ENCODE measurements around the gene KIAA0930. TPM values are rescaled to one million over a fixed set of nuclear protein-coding genes. Genes with fewer than 3 reads are reported as not detected.
"Not testable (repeated sequence)": the region's sequence is repeated elsewhere in the genome, so short reads cannot be mapped to it uniquely, and the experiment has no call there.

KIAA0930 gene
- polyA plus RNA-seq, 1 donor = 19.5 TPM

- DNase-seq = no peak
These were observed 38.9 kb downstream of the KIAA0930 start for GRCh38 chr22:45201678-45202332.

- DNase-seq = no peak
These were observed 39.7 kb downstream of the KIAA0930 start for GRCh38 chr22:45200860-45201511.

DNA sequence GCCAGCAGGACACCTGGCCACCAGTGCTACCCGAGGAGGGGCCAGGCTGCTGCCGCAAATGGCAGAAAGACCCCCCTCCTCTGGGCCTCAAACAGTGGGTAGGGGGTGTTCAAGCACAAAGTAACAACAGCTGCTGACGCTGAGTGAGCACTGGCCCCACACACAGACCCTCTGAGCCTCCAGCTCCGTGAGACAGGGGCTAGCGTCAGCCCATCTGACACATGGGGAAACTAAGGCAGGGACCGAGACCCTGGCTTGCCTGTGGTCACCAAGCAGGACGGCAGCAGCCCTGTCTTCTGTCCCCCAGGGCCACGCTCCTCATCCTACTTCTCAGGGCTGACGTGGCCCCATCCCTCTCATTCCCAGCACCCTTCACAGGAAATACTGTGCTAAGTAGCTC lies 40.5 kb downstream of the KIAA0930 start:
- no peak for DNase-seq

- DNase-seq = no peak
These were observed 41.0 kb downstream of the KIAA0930 start for GRCh38 chr22:45199723-45200122.

DNA sequence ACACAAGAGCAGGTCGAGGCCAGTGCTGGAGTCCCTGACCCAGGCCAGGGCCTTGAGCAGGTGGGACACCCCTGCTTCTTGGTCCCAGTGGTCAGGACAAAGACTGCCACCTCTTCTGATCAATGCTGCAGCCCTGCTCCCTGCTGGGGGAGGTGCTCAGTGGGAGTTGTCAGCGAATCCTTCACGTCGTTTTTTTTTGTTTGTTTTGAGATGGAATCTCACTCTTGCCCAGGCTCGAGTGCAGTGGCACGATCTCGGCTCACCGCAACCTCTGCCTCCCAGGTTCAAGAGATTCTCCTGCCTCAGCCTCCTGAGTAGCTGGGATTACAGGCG lies 42.3 kb downstream of the KIAA0930 start:
- DNase-seq = no peak

GRCh38 chr22:45197606-45198462 lies 42.9 kb downstream of the KIAA0930 start:
- no peak for DNase-seq

- no peak for DNase-seq
These were observed 43.6 kb downstream of the KIAA0930 start for GRCh38 chr22:45196926-45197605.

DNA sequence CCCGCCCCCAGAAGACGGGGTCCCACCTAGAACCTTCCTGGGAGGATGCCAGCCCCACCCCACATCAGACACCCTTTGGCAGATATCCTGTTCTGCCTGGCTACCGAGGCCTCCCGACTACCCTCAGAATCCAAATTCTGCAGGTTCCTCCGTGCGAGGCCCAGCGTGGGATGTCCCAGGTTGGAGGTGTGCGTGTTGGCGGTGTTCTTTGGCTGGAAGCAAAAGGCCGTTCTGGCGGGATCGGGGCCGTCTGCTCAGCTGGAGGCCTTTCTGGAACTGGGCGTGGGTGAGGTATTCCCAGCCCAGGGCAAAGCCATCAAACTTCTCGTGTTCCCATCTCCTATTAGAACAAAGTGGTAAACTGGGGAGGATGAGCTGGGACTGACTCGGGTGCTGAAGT lies 44.4 kb downstream of the KIAA0930 start:
- DNase-seq = no peak

- DNase-seq = no peak
These were observed 45.1 kb downstream of the KIAA0930 start for GRCh38 chr22:45195616-45196015.

GRCh38 chr22:45194686-45195085 lies 46.0 kb downstream of the KIAA0930 start:
- DNase-seq = no peak

DNA sequence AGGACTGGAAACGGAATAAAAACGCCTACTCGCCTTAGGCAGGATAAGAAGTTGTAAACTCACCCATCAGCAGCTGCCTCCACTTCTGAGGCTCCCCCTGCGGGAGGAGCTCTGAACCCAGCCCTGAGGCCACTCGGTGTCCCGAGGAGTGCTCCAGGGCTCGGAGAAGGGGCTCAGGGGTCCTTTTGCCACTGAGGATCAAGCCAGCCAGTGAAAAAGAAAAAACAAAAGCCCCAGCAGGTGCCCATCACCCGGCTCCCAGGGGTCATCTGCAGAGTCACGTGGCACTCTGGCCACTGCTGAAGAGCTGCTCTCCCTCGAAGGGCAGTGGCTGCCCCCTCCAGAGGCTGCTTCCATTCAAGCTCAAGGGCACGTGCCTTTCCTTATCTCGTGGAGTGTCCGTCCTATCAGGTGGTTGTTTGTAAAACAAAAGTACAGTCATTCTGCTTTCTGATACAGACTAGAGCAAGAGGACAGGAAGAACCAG lies 48.0 kb downstream of the KIAA0930 start:
- no peak for DNase-seq

- DNase-seq = not testable (repeated sequence)
These were observed 48.9 kb downstream of the KIAA0930 start for GRCh38 chr22:45191746-45192145.

DNA sequence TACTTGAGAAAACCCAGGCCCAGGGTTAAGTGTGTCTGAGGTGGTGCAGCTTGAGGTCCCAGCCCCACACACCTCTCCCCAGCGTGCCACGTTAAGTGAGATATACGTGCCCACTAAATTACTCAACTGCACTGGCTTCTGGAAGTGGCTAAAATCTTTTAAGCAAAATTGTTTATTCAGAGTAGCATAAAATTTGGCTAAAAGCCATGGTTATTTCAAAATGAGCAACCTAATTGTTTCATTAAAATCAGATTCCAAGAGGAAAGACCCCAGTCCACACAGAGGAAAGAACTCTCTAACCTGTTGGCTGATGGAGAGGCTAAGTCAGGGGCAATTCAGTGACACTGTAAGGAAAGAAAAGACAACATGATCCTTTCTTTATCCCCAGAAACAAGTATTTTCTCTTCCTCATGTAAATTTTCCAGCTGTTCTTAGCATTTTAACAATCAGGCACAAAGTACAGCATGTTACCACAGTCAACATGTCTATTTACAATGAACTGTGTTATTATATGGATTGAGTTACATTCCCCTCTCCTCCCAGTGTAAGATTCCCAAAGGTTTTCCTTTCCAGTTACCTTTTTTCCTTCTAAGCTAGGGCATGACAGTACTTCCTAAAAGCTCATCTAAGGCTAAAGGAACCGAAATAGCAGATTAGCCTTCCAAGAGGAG lies 50.4 kb downstream of the KIAA0930 start:
- DNase-seq = no peak

- no peak for DNase-seq
These were observed 51.9 kb downstream of the KIAA0930 start for GRCh38 chr22:45188779-45189178.

GRCh38 chr22:45187891-45188290 lies 52.8 kb downstream of the KIAA0930 start:
- no peak for DNase-seq

DNA sequence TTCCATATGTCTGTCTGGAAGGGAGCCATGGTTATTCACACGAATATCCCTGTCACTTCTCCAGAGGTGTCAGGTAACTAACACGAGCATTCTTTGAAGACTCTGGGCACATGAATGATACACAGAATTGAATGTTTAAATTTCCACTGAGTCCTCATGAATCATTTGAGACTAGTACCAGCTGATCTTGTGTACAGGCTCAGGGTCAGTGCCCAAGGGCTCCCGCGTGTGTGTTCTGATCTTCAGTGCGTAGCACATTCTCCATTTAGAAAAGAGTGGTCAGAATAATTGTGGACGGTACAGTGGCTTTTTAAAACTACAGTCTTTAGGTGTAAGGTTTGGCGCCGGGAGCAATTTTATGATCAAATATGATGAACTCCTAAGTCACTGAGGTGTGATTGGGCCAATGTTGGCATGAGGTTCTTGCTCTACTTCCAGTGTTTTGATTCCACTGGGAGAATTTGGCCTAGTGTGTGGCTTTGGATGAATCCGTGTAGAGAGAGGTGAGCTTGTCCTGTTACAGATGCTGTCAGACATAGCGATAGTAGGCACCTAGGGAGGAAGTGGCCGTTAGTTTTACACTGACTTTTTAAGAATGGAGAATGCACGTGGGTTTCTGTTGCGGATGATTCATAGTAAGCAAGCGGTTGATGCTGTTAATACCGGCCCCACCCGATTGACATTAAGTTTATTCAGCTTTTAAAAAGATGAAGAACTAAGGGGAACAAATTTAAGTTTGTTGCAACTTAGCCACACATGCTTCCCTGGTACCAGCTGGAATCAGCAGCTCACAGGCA lies 54.8 kb downstream of the KIAA0930 start:
- DNase-seq = no peak

- no peak for DNase-seq
These were observed 56.7 kb downstream of the KIAA0930 start for GRCh38 chr22:45183974-45184373.

- DNase-seq = no peak
These were observed 58.9 kb downstream of the KIAA0930 start for GRCh38 chr22:45181766-45182165.

DNA sequence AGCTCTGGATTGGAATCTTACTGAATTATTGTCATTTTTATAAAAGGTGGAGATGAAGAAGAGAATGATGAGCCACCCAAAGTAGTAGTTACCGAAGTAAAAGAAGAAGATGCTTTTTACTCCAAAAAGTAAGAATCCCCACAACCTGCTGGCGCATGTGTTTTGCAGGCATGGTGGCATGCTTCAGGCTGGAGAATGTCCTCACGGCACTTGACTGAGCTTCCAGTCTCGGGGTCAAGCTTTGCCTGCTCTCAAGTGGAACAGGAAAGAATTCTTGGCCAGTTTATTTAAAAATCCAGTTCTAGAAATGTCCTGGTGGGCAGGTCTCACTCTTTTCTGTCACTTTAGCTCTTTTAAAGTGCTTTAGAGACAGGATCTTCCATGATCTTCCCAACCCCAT lies 59.5 kb downstream of the KIAA0930 start:
- no peak for DNase-seq

DNA sequence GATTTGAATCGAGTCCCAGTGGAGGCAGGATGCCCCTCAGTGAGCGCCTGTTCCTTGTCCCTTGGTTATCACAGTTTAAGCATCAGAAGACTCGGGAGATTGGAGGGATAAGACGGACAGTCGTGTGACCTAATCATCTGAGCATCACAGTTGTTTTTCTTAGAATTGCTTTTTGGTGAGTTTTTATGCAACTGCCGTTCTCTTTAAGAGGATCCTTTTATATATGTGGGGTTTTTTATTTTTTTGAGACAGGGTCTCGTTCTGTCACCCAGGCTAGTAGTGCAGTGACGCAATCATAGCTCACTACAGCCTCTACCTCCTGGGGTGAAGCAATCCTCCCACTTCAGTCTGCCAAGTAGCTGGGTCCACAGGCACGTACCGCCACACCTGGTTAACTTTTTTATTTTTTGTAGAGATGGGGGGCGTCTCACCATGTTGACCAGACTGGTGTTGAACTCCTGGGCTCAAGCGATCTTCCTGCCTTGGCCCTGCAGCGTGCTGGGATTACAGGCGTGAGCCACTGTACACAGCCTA lies 60.5 kb downstream of the KIAA0930 start:
- DNase-seq = no peak

Measured in left kidney (tissue), 2 donors.